K562 (cell line): ENCODE measurements around the gene AGRP. TPM values are rescaled to one million over a fixed set of nuclear protein-coding genes. Genes with fewer than 3 reads are reported as not detected.

Source experiments
- ATAC-seq: fragments of 200-7000 bp; cut with Tn5 transposase; 3 replicates; pipeline ENCODE4 v1.9.1; 2020; ENCODE audit warnings: moderate library complexity
- BruUV-seq: library from RNA; stranded (reverse); fragments of 400-500 nt; replicated peaks from 2 replicates; lab custom pipeline; 2021; lab: Mats Ljungman, UMichigan
- CTCF ChIA-PET: fragments of 300-600 bp; formaldehyde crosslinking; extraction: SDS; loops from one replicate; lab custom pipeline; 2021; ENCODE audit warnings: low intra/inter-chr PET ratio; lab: Yijun Ruan, JAX
- POLR2A ChIA-PET: fragments of 300-600, 350-650 bp; sonication (Branson Sonifier 250); formaldehyde crosslinking; extraction: SDS; loops from one replicate; lab custom pipeline; 2021; ENCODE audit warnings: antibody characterized with exemption, inconsistent platforms; lab: Yijun Ruan, JAX
- DNase-seq, 4 experiments: peaks; one replicate each; pipeline versions ENCODE4 v3.0.0 to v3.0.0-alpha.2; 2011 to 2018; ENCODE audit warnings: low spot score in 3 of 4, mixed read lengths in 3 of 4; ENCODE audit errors: extremely low read depth in 1 of 4
- FAIRE-seq: peaks from 2 replicates; lab custom pipeline; 2011; peaks lifted over from hg19 to GRCh38; lab: Jason Lieb, UNC
- H2AFZ ChIP-seq: 2 replicates; pipeline ENCODE4 v1.6.0; 2011; ENCODE audit warnings: low read depth, low read length, control low read depth, inconsistent platforms
- H3K27ac ChIP-seq: fragments of 200-600 bp; 3 replicates; pipeline ENCODE4 v1.8.0; 2011; ENCODE audit warnings: low read depth, mild to moderate bottlenecking, control low read depth, inconsistent platforms, low read length, moderate library complexity, mixed read lengths; ENCODE audit errors: extremely low read depth
- H3K27me3 ChIP-seq, 2 experiments: fragments of 300-600 bp in 1 of 2; 2 replicates in 1 of 2; 3 replicates in 1 of 2; pipeline versions ENCODE4 v1.6.0 to v1.8.0; 2011; ENCODE audit warnings: inconsistent platforms in 2 of 2, low read length in 2 of 2, mild to moderate bottlenecking in 1 of 2, mixed read lengths in 1 of 2, moderate library complexity in 1 of 2; ENCODE audit not compliant: control insufficient read depth in 2 of 2, insufficient read depth in 2 of 2
- H3K36me3 ChIP-seq: fragments of 300-600 bp; 3 replicates; pipeline ENCODE4 v1.8.0; 2011; ENCODE audit warnings: mild to moderate bottlenecking, low read length, inconsistent platforms; ENCODE audit not compliant: control insufficient read depth, insufficient read depth
- H3K4me1 ChIP-seq, 2 experiments: fragments of 200-600 bp in 1 of 2; replicated peaks in 1 of 2; 2 replicates in 1 of 2; 3 replicates in 1 of 2; pipeline versions ENCODE4 v1.5.1 to v1.8.0; 2011; ENCODE audit warnings: inconsistent platforms in 2 of 2, low read length in 2 of 2, mild to moderate bottlenecking in 1 of 2, mixed read lengths in 1 of 2, moderate library complexity in 1 of 2; ENCODE audit not compliant: control insufficient read depth in 2 of 2, insufficient read depth in 2 of 2
- H3K4me2 ChIP-seq: 2 replicates; pipeline ENCODE4 v1.6.1; 2011; ENCODE audit warnings: low read length, control low read depth, inconsistent platforms, mixed read lengths; ENCODE audit not compliant: insufficient read depth
- H3K4me3 ChIP-seq: fragments of 200-600 bp; sonication (generic), shearing (Covaris generic); 2 replicates; pipeline ENCODE4 v1.5.1; 2016; ENCODE audit warnings: control low read depth, inconsistent platforms
- H3K79me2 ChIP-seq: fragments of 200-600 bp; 3 replicates; pipeline ENCODE4 v1.8.0; 2011; ENCODE audit warnings: low read length, inconsistent platforms; ENCODE audit not compliant: control insufficient read depth, insufficient read depth
- H3K9ac ChIP-seq, 2 experiments: 2 replicates each; pipeline versions ENCODE4 v1.6.0 to v1.6.1; 2011; ENCODE audit warnings: low read depth in 2 of 2, low read length in 2 of 2, control low read depth in 1 of 2, inconsistent platforms in 1 of 2, mild to moderate bottlenecking in 1 of 2, mixed read lengths in 1 of 2; ENCODE audit not compliant: insufficient read depth in 1 of 2
- H3K9me1 ChIP-seq: one replicate; pipeline ENCODE4 v1.6.0; 2011; ENCODE audit warnings: inconsistent platforms, mild to moderate bottlenecking, low read length, moderate library complexity; ENCODE audit not compliant: control insufficient read depth, insufficient read depth
- H3K9me3 ChIP-seq: replicated peaks from 2 replicates; pipeline ENCODE4 v1.5.1; 2011; ENCODE audit warnings: low read depth, low read length, inconsistent platforms; ENCODE audit not compliant: control insufficient read depth, insufficient read depth
- H4K20me1 ChIP-seq: replicated peaks from 2 replicates; pipeline ENCODE4 v1.6.1; 2011; ENCODE audit warnings: low read length, inconsistent platforms, mixed read lengths; ENCODE audit not compliant: control insufficient read depth, insufficient read depth
- BCOR ChIP-seq: fragments of 450-650 bp; IDR thresholded peaks from 2 replicates; pipeline ENCODE4 v1.6.1; 2016
- CREM ChIP-seq: IDR thresholded peaks from 2 replicates; pipeline ENCODE4 v1.6.1; 2014; ENCODE audit warnings: antibody characterized with exemption, low read depth
- CTCF ChIP-seq, 3 experiments: IDR thresholded peaks in 2 of 3; conservative IDR thresholded peaks in 1 of 3; 2 replicates each; pipeline ENCODE4 v1.5.1; 2011 to 2012; ENCODE audit warnings: low read length in 3 of 3, mild to moderate bottlenecking in 3 of 3, control low read depth in 2 of 3, improper control_type of control experiment in 1 of 3, inconsistent platforms in 1 of 3, low read depth in 1 of 3, mixed read lengths in 1 of 3, moderate library complexity in 1 of 3; ENCODE audit not compliant: insufficient read depth in 2 of 3
- HNRNPUL1 ChIP-seq: fragments of 200-400 bp; formaldehyde crosslinking; IDR thresholded peaks from 2 replicates; pipeline ENCODE4 v1.6.1; 2017; ENCODE audit warnings: low read length
- NRF1 ChIP-seq, 2 experiments: fragments of 450-650 bp; IDR thresholded peaks in 1 of 2; conservative IDR thresholded peaks in 1 of 2; 2 replicates each; pipeline ENCODE4 v1.6.1; 2014; ENCODE audit warnings: mild to moderate bottlenecking in 2 of 2
- SIRT6 ChIP-seq: IDR thresholded peaks from one replicate; pipeline ENCODE4 v1.6.1; 2012; ENCODE audit warnings: low read depth, mild to moderate bottlenecking, control low read depth, inconsistent platforms, low read length, moderate library complexity
- SPI1 ChIP-seq: IDR thresholded peaks from 2 replicates; pipeline ENCODE4 v1.6.1; 2011; ENCODE audit warnings: low read depth, low read length, control low read depth, borderline replicate concordance
- TSHZ1 ChIP-seq: fragments of 250-450 bp; sonication (Bioruptor Pico); IDR thresholded peaks from 2 replicates; pipeline ENCODE4 v1.4.0; 2020; ENCODE audit warnings: mild to moderate bottlenecking, moderate library complexity
- ZNF239 ChIP-seq: fragments of 250-450 bp; sonication (Bioruptor Pico); IDR thresholded peaks from 2 replicates; pipeline ENCODE4 v1.4.0; 2020; ENCODE audit warnings: mild to moderate bottlenecking
- ZNF785 ChIP-seq: fragments of 250-450 bp; sonication (Bioruptor Pico); IDR thresholded peaks from 2 replicates; pipeline ENCODE4 v1.4.0; 2020; ENCODE audit warnings: mild to moderate bottlenecking
- whole genome bisulfite sequencing: fragments of 100-300 bp; shearing (Covaris generic); methylation state at CpG from one replicate; pipeline ENCODE4 v1.1.6; 2016; ENCODE audit warnings: low coverage, mixed read lengths; ENCODE audit not compliant: insufficient coverage; ENCODE audit errors: missing lambda C conversion rate; 5-methylcytosine and 5-hydroxymethylcytosine counted together
- in situ Hi-C: fragments of 300-500 bp; cut with MboI; formaldehyde crosslinking; loops from 4 replicates; pipeline ENCODE4 v1.15.0; 2018; ENCODE audit warnings: inconsistent platforms, mixed read lengths
- intact Hi-C: fragments of 100-400 bp; cut with micrococcal nuclease; formaldehyde crosslinking; loops from 2 replicates; pipeline ENCODE4 v1.14.2; 2022
- polyA plus RNA-seq, 8 experiments: library from polyadenylated mRNA; depleted of rRNA in 4 of 8; stranded (reverse) in 5 of 8; unstranded in 3 of 8; fragments of >200 nt; fragmentation: Nextera tagmentation in 2 of 8; fragmentation: Illumina TruSeq in 1 of 8; extraction: Ambion mirVana in 2 of 8; extraction: Trizol in 1 of 8; gene quantifications; 2 replicates each; pipeline versions ENCODE4 v1.2.1 to v1.2.3, GENCODE V29; 2011 to 2014; ENCODE audit warnings: inconsistent platforms in 1 of 8, missing spikeins in 1 of 8
- total RNA-seq, 7 experiments: library from RNA; depleted of rRNA in 6 of 7; stranded (reverse); fragments of >200 nt in 6 of 7; fragmentation: Illumina TruSeq in 2 of 7; extraction: Trizol in 2 of 7; gene quantifications; 2 replicates each; pipeline versions ENCODE4 v1.2.1 to v1.2.3, GENCODE V29; 2011 to 2021; ENCODE audit warnings: low replicate concordance in 1 of 7

The AGRP gene
- total and polyA plus RNA-seq, 9 of the 15 experiments (the other 6 are each of a cell fraction or from before 2014, with no cell fraction given): not detected

DNA sequence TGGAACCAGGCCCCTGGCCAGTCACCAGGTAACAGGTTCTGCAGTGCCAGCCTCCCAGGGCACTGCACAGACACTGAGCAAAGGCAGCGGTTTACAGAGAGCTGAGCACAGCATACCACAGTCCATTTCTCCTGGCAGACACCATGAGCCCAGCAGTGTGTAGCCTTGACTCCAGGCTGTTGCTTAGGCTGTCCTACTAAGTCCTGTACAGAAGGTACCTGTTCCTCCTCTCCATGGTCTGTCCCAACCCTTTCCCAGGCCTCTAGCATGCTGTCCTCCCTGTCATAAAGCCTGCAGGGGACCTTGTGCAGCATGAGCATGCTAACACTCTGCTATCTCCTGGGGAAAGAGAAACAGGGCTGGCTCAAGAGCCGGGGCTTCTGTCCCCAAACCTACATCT, 22.4 kb downstream of the AGRP start:
- Histone ChIP-seq H3K79me2 (peaks cover 48% of the 10 kb centered on the region), H3K27me3 (no peaks in the 10 kb centered on the region), H3K36me3 (peaks cover 36% of the 10 kb centered on the region; the same call in 2 of the 3 replicates), H3K9me3 (no peaks in the 10 kb centered on the region), H2AFZ (no peak overlapping the region), H3K9ac (peak overlapping the region in 1 of 2 experiments; percentile 28; a peak in 1 of 4 replicates), H3K9me1 (peaks cover 24% of the 10 kb centered on the region), H3K4me1 (peaks cover 30 to 48% of the 10 kb centered on the region in 2 experiments), H3K4me3 (no peak overlapping the region), H3K27ac (no peak overlapping the region), H4K20me1 (peaks cover 58% of the 10 kb centered on the region), H3K4me2 (0 out of 2 replicates have a peak overlapping the region, but pooled peaks have one; percentile 43)
- in situ Hi-C loops: no loop called here
- intact Hi-C loops: loop anchor here (10.0 kb wide), 1 partner anchor 506 kb away; no protein-coding TSS in a partner anchor
- POLR2A ChIA-PET: interaction anchor here (0.6 to 1.5 kb wide), 4 partner anchors 9 to 275 kb away, joined by 3 to 6 read pairs (median 4); no protein-coding TSS in a partner anchor
- DNase-seq (no peak), ATAC-seq (no peak), FAIRE-seq (no peak)
- WGBS: 61% methylated on average over 2 of the region's 2 CpGs
- CTCF ChIA-PET: no interaction called here
- no TSS peak for BruUV-seq
- TF ChIP-seq NRF1 (conservative IDR thresholded peaks at IDR 0.05 in 1 of 2, IDR thresholded peaks at IDR 0.05 in 1 of 2) (no peak), SPI1 (no peak), HNRNPUL1 (no peak), SIRT6 (no peak)

- Histone ChIP-seq H4K20me1 (peaks cover 50% of the 10 kb centered on the region), H3K9me1 (peaks cover 22% of the 10 kb centered on the region), H3K36me3 (peaks cover 30% of the 10 kb centered on the region; the same call in 2 of the 3 replicates), H3K9ac (peak overlapping the region; percentile 7 to 85; a peak in 3 of 4 replicates), H3K9me3 (no peaks in the 10 kb centered on the region), H3K27me3 (no peaks in the 10 kb centered on the region), H3K4me1 (peaks cover 26 to 43% of the 10 kb centered on the region in 2 experiments), H2AFZ (no peak overlapping the region), H3K27ac (peak overlapping the region; percentile 15; the same call in 2 of the 3 replicates), H3K4me2 (peak overlapping the region; percentile 52), H3K79me2 (peaks cover 40% of the 10 kb centered on the region), H3K4me3 (no peak overlapping the region)
- POLR2A ChIA-PET: interaction anchor here (0.6 to 1.3 kb wide), 4 partner anchors 8 to 136 kb away, joined by 3 to 6 read pairs (median 4); no protein-coding TSS in a partner anchor
- WGBS: 33% methylated on average over 5 of the region's 5 CpGs
- CTCF ChIA-PET: no interaction called here
- in situ Hi-C loops (no loop called here), intact Hi-C loops (loop anchor here (10.0 kb wide), 1 partner anchor 505 kb away; no protein-coding TSS in a partner anchor)
- no TSS peak for BruUV-seq
- FAIRE-seq (peak; percentile 97), DNase-seq (peak; percentile 80 to 90 (median 86)), ATAC-seq (peak; percentile 93)
- TF ChIP-seq BCOR (no peak), ZNF785 (CRISPR knock-in tag) (no peak), CREM (0 out of 2 replicates have a peak, but pooled peaks have one; percentile 22), TSHZ1 (no peak), ZNF239 (CRISPR knock-in tag) (no peak), CTCF (IDR thresholded peaks at IDR 0.05 in 2 of 3, conservative IDR thresholded peaks at IDR 0.05 in 1 of 3; ENCODE audit: insufficient read depth in 2 of 3, low read depth in 1 of 3, low read length in 3 of 3) (peak in 2 of 3 experiments; percentile 7 to 9; a peak in 1 of 6 replicates)
Observed at GRCh38 chr16:67460168-67460567, 23.2 kb downstream of the AGRP start.
